NCI-H2081 (cell line): ENCODE data around the gene CLCN7.

Experiments
- DNase-seq, 2 experiments: peaks; one replicate each; lab custom pipeline; 2025; lab: John Stamatoyannopoulos, UW

The CLCN7 gene

GRCh38 chr16:1464894-1465566 lies 9.8 kb downstream of the CLCN7 start:
- DNase-seq = no peak

GRCh38 chr16:1464196-1464893 lies 10.5 kb downstream of the CLCN7 start:
- no peak for DNase-seq

GRCh38 chr16:1461146-1461545 lies 13.7 kb downstream of the CLCN7 start:
- no peak for DNase-seq

GRCh38 chr16:1460602-1461138 lies 14.2 kb downstream of the CLCN7 start:
- no peak for DNase-seq

- no peak for DNase-seq
These were observed 14.9 kb downstream of the CLCN7 start for GRCh38 chr16:1459967-1460366.

GRCh38 chr16:1458977-1459341 lies 15.9 kb downstream of the CLCN7 start:
- no peak for DNase-seq

- no peak for DNase-seq
These were observed 16.4 kb downstream of the CLCN7 start for GRCh38 chr16:1458336-1458976.

- no peak for DNase-seq
These were observed 17.2 kb downstream of the CLCN7 start for GRCh38 chr16:1457489-1458245.

- DNase-seq = no peak
These were observed 17.9 kb downstream of the CLCN7 start for GRCh38 chr16:1456951-1457350.

GRCh38 chr16:1455190-1456171 lies 19.3 kb downstream of the CLCN7 start:
- DNase-seq = no peak

GRCh38 chr16:1454561-1454960 lies 20.3 kb downstream of the CLCN7 start:
- no peak for DNase-seq

- DNase-seq = no peak
These were observed 21.5 kb downstream of the CLCN7 start for GRCh38 chr16:1453316-1453715.

GRCh38 chr16:1452530-1452929 lies 22.3 kb downstream of the CLCN7 start:
- no peak for DNase-seq

- no peak for DNase-seq
These were observed 23.0 kb downstream of the CLCN7 start for GRCh38 chr16:1451702-1452392.

- DNase-seq = no peak
These were observed 24.0 kb downstream of the CLCN7 start for GRCh38 chr16:1450841-1451240.

GRCh38 chr16:1450218-1450617 lies 24.6 kb downstream of the CLCN7 start:
- no peak for DNase-seq

GRCh38 chr16:1449201-1449788 lies 25.5 kb downstream of the CLCN7 start:
- DNase-seq = no peak

GRCh38 chr16:1448536-1449116 lies 26.2 kb downstream of the CLCN7 start:
- DNase-seq = no peak

GRCh38 chr16:1447965-1448364 lies 26.9 kb downstream of the CLCN7 start:
- no peak for DNase-seq
